Mesendoderm (in vitro differentiated cells): Measurements from ENCODE around the gene HOXC5.

Source experiments
- DNase-seq: peaks from one replicate; pipeline ENCODE4 v3.0.0; 2013
- H2AK5ac ChIP-seq: 2 replicates; pipeline ENCODE4 v1.6.1; 2013; ENCODE audit warnings: low read length, inconsistent platforms
- H2BK120ac ChIP-seq: 2 replicates; pipeline ENCODE4 v1.6.1; 2013; ENCODE audit warnings: low read depth, mild to moderate bottlenecking, low read length, moderate library complexity, mixed read lengths
- H2BK15ac ChIP-seq: replicated peaks from 2 replicates; pipeline ENCODE4 v1.6.1; 2013; ENCODE audit warnings: low read depth, mild to moderate bottlenecking, moderate library complexity
- H2BK5ac ChIP-seq: 2 replicates; pipeline ENCODE4 v1.6.1; 2013; ENCODE audit warnings: low read length, inconsistent platforms
- H3K18ac ChIP-seq: 2 replicates; pipeline ENCODE4 v1.6.1; 2013; ENCODE audit warnings: mild to moderate bottlenecking, low read length, mixed read lengths
- H3K23ac ChIP-seq: one replicate; pipeline ENCODE4 v1.6.1; 2013; ENCODE audit warnings: low read length
- H3K27ac ChIP-seq: 2 replicates; pipeline ENCODE4 v1.5.1; 2013; ENCODE audit warnings: low read depth, mild to moderate bottlenecking, inconsistent platforms, low read length, moderate library complexity
- H3K27me3 ChIP-seq: 2 replicates; pipeline ENCODE4 v1.6.1; 2013; ENCODE audit warnings: low read length, control low read depth, mild to moderate bottlenecking, inconsistent platforms; ENCODE audit not compliant: insufficient read depth, poor library complexity
- H3K36me3 ChIP-seq: 2 replicates; pipeline ENCODE4 v1.6.1; 2013; ENCODE audit warnings: low read length, inconsistent platforms; ENCODE audit not compliant: control insufficient read depth, insufficient read depth
- H3K4ac ChIP-seq: one replicate; pipeline ENCODE4 v1.6.1; 2013; ENCODE audit warnings: low read depth, mild to moderate bottlenecking, low read length, moderate library complexity
- H3K4me1 ChIP-seq: 2 replicates; pipeline ENCODE4 v1.6.1; 2013; ENCODE audit warnings: low read depth, low read length, inconsistent platforms; ENCODE audit not compliant: control insufficient read depth
- H3K4me2 ChIP-seq: 2 replicates; pipeline ENCODE4 v1.6.1; 2013; ENCODE audit warnings: low read length
- H3K4me3 ChIP-seq: 2 replicates; pipeline ENCODE4 v1.5.1; 2013; ENCODE audit warnings: mild to moderate bottlenecking, low read length
- H3K56ac ChIP-seq: one replicate; pipeline ENCODE4 v1.6.1; 2013; ENCODE audit warnings: low read length
- H3K79me1 ChIP-seq: 2 replicates; pipeline ENCODE4 v1.6.1; 2013; ENCODE audit warnings: low read length, inconsistent platforms
- H3K79me2 ChIP-seq: 2 replicates; pipeline ENCODE4 v1.6.1; 2013; ENCODE audit warnings: mild to moderate bottlenecking, low read length; ENCODE audit not compliant: control insufficient read depth, insufficient read depth
- H3K9ac ChIP-seq: 2 replicates; pipeline ENCODE4 v1.6.1; 2013; ENCODE audit warnings: low read length, inconsistent platforms
- H4K5ac ChIP-seq: one replicate; pipeline ENCODE4 v1.6.1; 2013; ENCODE audit warnings: low read length
- H4K8ac ChIP-seq: one replicate; pipeline ENCODE4 v1.6.1; 2013; ENCODE audit warnings: low read depth, mild to moderate bottlenecking, control low read depth, low read length, moderate library complexity
- WGBS: extraction: QIAGEN DNeasy Blood & Tissue Kit; methylation state at CpG from one replicate; pipeline ENCODE4 v1.1.7; 2013; ENCODE audit warnings: low lambda C conversion rate, missing lambda C conversion rate; ENCODE audit not compliant: insufficient coverage; ENCODE audit errors: extremely low coverage; 5-methylcytosine and 5-hydroxymethylcytosine counted together

HOXC5 gene

DNA sequence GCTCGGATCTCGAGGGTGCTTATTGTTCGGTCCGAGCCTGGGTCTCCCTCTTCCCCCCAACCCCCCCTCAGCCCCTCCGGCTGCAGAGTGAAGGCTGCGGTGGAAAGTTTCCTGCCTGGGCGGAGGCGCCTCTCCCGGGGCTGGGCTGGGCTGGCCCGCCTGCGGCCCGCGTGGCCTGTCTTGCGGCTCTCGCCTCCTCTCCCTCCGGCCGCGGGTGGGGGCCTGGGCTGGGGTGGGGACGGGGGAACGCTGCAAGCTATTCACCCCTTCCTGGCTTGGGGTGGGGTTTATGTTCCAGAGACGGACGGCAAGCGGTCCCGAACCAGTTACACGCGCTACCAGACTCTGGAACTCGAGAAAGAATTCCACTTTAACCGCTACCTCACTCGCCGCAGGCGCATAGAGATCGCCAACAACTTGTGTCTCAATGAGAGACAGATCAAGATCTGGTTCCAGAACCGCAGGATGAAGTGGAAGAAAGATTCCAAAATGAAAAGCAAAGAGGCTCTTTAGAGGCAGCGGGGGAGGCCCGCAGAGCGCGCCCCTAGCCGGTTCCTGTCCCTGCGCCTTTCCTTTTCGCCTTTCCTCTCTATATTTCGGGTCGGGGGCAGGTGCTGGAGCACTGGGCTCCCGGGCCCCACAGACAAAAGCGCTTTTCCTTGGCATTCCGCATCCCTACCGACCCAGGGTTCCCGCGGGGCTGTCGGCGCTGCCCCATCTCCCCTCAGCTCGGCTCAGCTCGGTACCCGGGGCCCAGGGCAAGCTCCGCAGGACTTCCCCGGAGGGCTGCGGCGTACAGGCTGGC is 1.3 kb downstream of the HOXC5 start:
- no peaks in the 10 kb centered on the region for H3K4me1 ChIP-seq
- no peak for DNase-seq
- H3K23ac ChIP-seq, result no peak overlapping the region
- no CpG with 5 or more reads among the region's 57 CpGs for WGBS
- no peak overlapping the region for H3K4ac ChIP-seq
- no peak overlapping the region for H4K5ac ChIP-seq
- H2BK15ac ChIP-seq, result no peak overlapping the region
- H2BK120ac ChIP-seq, result no peak overlapping the region
- H3K4me3 ChIP-seq, result no peak overlapping the region
- H3K27ac ChIP-seq, result no peak overlapping the region
- no peak overlapping the region for H2AK5ac ChIP-seq
- H2BK5ac ChIP-seq, result no peak overlapping the region
- no peaks in the 10 kb centered on the region for H3K79me2 ChIP-seq
- H3K18ac ChIP-seq, result no peak overlapping the region
- no peaks in the 10 kb centered on the region for H3K79me1 ChIP-seq
- H3K56ac ChIP-seq, result no peak overlapping the region
- peaks cover 88% of the 10 kb centered on the region for H3K27me3 ChIP-seq
- no peak overlapping the region for H3K4me2 ChIP-seq
- no peak overlapping the region for H4K8ac ChIP-seq
- no peak overlapping the region for H3K9ac ChIP-seq
- H3K36me3 ChIP-seq, result no peaks in the 10 kb centered on the region

DNA sequence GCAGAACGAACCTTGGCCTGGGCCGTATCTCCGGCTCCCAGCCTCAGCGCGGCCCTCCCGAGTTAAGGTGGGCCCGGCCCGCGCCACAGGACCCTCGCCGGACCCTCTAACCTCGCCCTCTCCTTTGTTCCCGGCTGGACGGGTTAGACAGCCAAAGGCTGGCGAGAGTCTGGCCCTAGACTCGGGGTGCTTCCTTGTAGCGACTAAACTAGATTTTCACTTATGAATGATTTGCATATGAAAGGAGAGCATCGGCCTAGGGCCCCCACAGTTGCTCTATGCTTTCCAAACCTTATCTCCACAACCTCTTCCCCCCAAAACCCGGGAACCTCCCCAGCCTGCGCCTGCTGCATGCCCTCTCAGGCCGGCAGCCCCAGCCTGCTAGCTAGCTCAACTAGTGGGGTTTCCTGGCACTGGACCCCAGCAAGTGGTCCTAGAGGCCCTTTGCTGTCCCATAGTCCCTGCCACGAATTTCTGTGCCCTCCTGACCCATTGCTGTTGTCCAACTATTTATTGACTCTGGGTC is 2.0 kb downstream of the HOXC5 start:
- no peak overlapping the region for H3K9ac ChIP-seq
- H2BK15ac ChIP-seq, result no peak overlapping the region
- no peaks in the 10 kb centered on the region for H3K4me1 ChIP-seq
- no peak overlapping the region for H2BK120ac ChIP-seq
- no peak overlapping the region for H4K8ac ChIP-seq
- no peak overlapping the region for H3K4ac ChIP-seq
- H3K4me3 ChIP-seq, result no peak overlapping the region
- H4K5ac ChIP-seq, result no peak overlapping the region
- H3K79me1 ChIP-seq, result no peaks in the 10 kb centered on the region
- no peak overlapping the region for H3K27ac ChIP-seq
- no peak overlapping the region for H2AK5ac ChIP-seq
- H3K18ac ChIP-seq, result no peak overlapping the region
- no peaks in the 10 kb centered on the region for H3K79me2 ChIP-seq
- no peak overlapping the region for H2BK5ac ChIP-seq
- peaks cover 89% of the 10 kb centered on the region for H3K27me3 ChIP-seq
- H3K36me3 ChIP-seq, result no peaks in the 10 kb centered on the region
- H3K23ac ChIP-seq, result no peak overlapping the region
- DNase-seq, result no peak
- no peak overlapping the region for H3K56ac ChIP-seq
- WGBS, result no CpG with 5 or more reads among the region's 22 CpGs
- H3K4me2 ChIP-seq, result no peak overlapping the region

DNA sequence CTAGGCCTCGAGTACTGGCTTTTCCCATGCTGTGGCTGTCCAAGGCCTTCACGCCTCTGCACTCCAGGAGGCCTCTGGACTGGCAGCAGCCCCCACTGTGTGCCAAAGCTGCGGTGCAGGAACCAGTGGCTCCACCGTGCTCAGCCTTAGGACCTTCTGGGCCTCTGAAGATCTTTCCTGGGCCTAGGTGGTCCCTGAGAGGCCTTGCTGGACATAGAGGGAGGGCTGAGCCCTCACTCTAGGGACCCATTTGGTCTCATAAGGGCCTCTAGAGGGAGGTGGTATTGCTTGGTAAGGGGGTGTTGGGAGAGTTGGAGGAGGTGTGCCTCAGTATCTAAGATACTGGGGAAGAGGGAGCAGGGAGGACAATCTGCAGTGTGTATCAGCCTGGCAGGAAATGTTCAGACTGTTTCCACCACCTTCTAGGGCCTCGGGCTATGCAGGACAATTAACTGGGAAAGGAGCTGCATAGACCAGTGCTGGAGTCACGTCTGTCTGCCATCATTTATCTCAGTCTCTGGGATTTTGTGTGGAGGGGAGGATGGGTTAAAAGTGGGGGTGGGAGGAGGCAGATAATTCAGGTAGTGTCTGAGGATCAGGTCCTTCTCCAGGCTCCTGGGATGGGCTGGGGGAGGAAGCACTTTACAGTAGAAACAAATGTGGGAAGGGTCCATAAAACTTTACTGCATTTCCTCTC is 2.9 kb downstream of the HOXC5 start:
- Histone ChIP-seq H3K4me1 (no peaks in the 10 kb centered on the region), H3K4me3 (no peak overlapping the region), H3K79me1 (no peaks in the 10 kb centered on the region), H3K27ac (no peak overlapping the region), H3K18ac (no peak overlapping the region), H3K4me2 (no peak overlapping the region), H2AK5ac (no peak overlapping the region), H4K8ac (no peak overlapping the region), H3K56ac (no peak overlapping the region), H3K79me2 (no peaks in the 10 kb centered on the region), H3K9ac (no peak overlapping the region), H3K36me3 (no peaks in the 10 kb centered on the region), H2BK15ac (no peak overlapping the region), H2BK120ac (no peak overlapping the region), H3K23ac (no peak overlapping the region), H3K27me3 (peaks cover 91% of the 10 kb centered on the region), H2BK5ac (no peak overlapping the region), H3K4ac (no peak overlapping the region), H4K5ac (no peak overlapping the region)
- WGBS, result no CpG with 5 or more reads among the region's 6 CpGs
- DNase-seq, result no peak

DNA sequence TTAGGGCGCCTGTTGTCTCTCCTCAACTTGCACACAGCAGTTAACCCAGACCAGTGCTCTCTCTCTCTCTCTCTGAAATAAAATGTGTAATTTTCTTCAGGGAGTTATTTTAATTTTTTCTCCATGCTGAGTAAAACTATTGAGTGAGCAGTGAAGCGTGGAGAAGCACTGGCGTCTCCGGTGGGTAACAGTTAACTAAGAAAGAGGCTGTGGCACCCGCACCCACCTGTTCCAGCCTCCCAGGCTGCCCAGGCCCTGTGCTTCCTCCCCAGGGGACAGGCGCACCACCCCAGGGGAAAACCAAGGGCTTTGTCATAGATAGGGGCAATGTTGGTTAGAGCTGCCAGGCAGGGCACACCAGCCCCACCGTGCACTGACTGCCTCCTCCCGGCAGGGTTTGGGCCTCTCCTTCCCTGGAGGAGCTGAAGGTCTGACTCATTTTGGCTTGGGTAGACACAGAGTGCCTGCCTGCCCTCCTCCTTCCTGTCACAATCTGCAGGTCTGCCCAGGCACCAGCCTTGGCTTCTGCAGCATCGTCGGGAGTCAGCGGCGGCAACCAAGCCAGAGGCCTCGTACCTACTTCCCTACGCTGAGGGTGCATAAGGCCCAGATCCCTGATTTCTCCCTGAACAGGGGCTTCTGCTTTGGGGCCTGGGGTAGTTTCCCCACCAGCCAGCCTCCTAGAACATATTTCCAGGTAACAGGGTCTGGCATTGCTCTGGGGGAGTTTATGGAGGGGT is 3.9 kb downstream of the HOXC5 start:
- H2BK5ac ChIP-seq, result no peak overlapping the region
- H3K4ac ChIP-seq, result no peak overlapping the region
- no peaks in the 10 kb centered on the region for H3K79me2 ChIP-seq
- no peak overlapping the region for H3K56ac ChIP-seq
- no peaks in the 10 kb centered on the region for H3K4me1 ChIP-seq
- H3K36me3 ChIP-seq, result no peaks in the 10 kb centered on the region
- no peak overlapping the region for H4K5ac ChIP-seq
- no peak overlapping the region for H3K23ac ChIP-seq
- no peak overlapping the region for H3K4me3 ChIP-seq
- no peak overlapping the region for H2BK120ac ChIP-seq
- no peak overlapping the region for H3K18ac ChIP-seq
- no peak overlapping the region for H2BK15ac ChIP-seq
- no peak for DNase-seq
- H3K4me2 ChIP-seq, result no peak overlapping the region
- no CpG with 5 or more reads among the region's 14 CpGs for WGBS
- H4K8ac ChIP-seq, result no peak overlapping the region
- H3K9ac ChIP-seq, result no peak overlapping the region
- H3K27ac ChIP-seq, result no peak overlapping the region
- H2AK5ac ChIP-seq, result no peak overlapping the region
- H3K27me3 ChIP-seq, result peaks cover 88% of the 10 kb centered on the region
- H3K79me1 ChIP-seq, result no peaks in the 10 kb centered on the region

DNA sequence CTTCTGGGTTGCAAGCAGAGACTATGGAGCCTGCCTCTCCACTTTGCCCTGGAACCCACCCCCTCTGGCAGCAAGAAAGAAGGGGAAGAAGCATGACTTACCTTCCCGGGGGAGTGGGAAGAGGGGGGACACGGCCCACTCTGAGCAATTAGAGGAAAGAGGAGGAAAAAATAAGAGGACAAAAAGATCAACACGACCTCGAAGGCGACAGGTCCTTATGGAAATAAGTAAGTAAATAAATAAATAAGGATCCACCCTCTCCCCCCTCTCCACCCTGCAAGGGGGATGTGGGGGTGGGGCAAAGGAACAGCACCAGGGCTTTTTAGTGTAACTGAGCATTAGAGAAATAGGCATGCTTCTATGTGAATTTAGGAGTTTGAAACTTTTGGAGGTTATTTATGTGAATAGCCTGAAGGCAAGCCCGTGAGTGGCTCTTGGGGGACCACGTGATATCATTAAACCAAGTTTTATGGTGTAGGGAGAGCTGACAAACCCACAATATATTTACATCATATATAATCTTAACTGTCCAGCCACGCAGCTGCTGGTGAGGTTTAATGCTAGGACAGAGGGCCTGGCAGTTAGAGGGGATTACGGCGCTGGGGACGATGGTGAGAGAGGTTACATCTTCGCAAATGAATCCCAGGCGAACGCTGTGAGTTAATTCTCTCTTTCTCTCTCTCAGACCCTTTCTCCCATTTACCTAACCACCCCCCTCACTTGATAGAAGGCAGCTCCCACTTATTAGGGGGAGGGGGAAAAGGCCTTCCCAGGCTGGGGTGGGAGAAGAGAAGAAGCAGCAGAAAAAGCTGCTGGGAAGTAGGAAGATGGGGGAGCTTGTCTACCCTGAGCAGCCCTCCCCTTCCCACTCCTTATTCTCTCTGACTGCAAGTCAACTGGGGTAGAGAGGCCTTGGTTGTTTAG is 4.8 kb downstream of the HOXC5 start:
- Histone ChIP-seq H3K4me3 (no peak overlapping the region), H3K4ac (no peak overlapping the region), H3K18ac (no peak overlapping the region), H3K23ac (no peak overlapping the region), H2AK5ac (no peak overlapping the region), H2BK5ac (no peak overlapping the region), H3K4me2 (no peak overlapping the region), H3K56ac (no peak overlapping the region), H3K4me1 (no peaks in the 10 kb centered on the region), H3K9ac (no peak overlapping the region), H3K27ac (no peak overlapping the region), H4K8ac (no peak overlapping the region), H3K36me3 (no peaks in the 10 kb centered on the region), H2BK120ac (no peak overlapping the region), H2BK15ac (no peak overlapping the region), H3K79me2 (no peaks in the 10 kb centered on the region), H3K79me1 (no peaks in the 10 kb centered on the region), H3K27me3 (peaks cover 88% of the 10 kb centered on the region), H4K5ac (no peak overlapping the region)
- DNase-seq, result no peak
- WGBS, result no CpG with 5 or more reads among the region's 14 CpGs
